NB4 (cell line): ENCODE results near the gene C19orf53.

Experiments used
- POLR2A ChIP-seq: IDR thresholded peaks from 2 replicates; pipeline ENCODE4 v1.6.1; 2011; ENCODE audit warnings: mild to moderate bottlenecking; ENCODE audit not compliant: insufficient read length; ENCODE audit errors: extremely low read depth
- TF ChIP-seq, protein P1 (sequence below): IDR thresholded peaks from one replicate; pipeline ENCODE4 v1.5.1; 2012; ENCODE audit warnings: low read depth, low read length

GRCh38 chr19:13794398-13794756, 20.1 kb downstream of the C19orf53 start:
- no peak for TF ChIP-seq POLR2A
- TF ChIP-seq, protein P1, sequence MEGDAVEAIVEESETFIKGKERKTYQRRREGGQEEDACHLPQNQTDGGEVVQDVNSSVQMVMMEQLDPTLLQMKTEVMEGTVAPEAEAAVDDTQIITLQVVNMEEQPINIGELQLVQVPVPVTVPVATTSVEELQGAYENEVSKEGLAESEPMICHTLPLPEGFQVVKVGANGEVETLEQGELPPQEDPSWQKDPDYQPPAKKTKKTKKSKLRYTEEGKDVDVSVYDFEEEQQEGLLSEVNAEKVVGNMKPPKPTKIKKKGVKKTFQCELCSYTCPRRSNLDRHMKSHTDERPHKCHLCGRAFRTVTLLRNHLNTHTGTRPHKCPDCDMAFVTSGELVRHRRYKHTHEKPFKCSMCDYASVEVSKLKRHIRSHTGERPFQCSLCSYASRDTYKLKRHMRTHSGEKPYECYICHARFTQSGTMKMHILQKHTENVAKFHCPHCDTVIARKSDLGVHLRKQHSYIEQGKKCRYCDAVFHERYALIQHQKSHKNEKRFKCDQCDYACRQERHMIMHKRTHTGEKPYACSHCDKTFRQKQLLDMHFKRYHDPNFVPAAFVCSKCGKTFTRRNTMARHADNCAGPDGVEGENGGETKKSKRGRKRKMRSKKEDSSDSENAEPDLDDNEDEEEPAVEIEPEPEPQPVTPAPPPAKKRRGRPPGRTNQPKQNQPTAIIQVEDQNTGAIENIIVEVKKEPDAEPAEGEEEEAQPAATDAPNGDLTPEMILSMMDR = no peak
